Epithelial cell of prostate (primary cell): ENCODE measurements around the gene SH3PXD2A.
A peak's percentile ranks its signal among the peaks of the same experiment; 100 is the strongest.

Source experiments
- DNase-seq: peaks from one replicate; pipeline ENCODE4 v3.0.0-alpha.2; 2011; ENCODE audit warnings: low read depth, low spot score
- H3K27ac ChIP-seq: fragments of 450-650 bp; 2 replicates; pipeline ENCODE4 v1.5.1; 2017; ENCODE audit warnings: mild to moderate bottlenecking

SH3PXD2A gene, protein sequence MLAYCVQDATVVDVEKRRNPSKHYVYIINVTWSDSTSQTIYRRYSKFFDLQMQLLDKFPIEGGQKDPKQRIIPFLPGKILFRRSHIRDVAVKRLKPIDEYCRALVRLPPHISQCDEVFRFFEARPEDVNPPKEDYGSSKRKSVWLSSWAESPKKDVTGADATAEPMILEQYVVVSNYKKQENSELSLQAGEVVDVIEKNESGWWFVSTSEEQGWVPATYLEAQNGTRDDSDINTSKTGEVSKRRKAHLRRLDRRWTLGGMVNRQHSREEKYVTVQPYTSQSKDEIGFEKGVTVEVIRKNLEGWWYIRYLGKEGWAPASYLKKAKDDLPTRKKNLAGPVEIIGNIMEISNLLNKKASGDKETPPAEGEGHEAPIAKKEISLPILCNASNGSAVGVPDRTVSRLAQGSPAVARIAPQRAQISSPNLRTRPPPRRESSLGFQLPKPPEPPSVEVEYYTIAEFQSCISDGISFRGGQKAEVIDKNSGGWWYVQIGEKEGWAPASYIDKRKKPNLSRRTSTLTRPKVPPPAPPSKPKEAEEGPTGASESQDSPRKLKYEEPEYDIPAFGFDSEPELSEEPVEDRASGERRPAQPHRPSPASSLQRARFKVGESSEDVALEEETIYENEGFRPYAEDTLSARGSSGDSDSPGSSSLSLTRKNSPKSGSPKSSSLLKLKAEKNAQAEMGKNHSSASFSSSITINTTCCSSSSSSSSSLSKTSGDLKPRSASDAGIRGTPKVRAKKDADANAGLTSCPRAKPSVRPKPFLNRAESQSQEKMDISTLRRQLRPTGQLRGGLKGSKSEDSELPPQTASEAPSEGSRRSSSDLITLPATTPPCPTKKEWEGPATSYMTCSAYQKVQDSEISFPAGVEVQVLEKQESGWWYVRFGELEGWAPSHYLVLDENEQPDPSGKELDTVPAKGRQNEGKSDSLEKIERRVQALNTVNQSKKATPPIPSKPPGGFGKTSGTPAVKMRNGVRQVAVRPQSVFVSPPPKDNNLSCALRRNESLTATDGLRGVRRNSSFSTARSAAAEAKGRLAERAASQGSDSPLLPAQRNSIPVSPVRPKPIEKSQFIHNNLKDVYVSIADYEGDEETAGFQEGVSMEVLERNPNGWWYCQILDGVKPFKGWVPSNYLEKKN

DNA sequence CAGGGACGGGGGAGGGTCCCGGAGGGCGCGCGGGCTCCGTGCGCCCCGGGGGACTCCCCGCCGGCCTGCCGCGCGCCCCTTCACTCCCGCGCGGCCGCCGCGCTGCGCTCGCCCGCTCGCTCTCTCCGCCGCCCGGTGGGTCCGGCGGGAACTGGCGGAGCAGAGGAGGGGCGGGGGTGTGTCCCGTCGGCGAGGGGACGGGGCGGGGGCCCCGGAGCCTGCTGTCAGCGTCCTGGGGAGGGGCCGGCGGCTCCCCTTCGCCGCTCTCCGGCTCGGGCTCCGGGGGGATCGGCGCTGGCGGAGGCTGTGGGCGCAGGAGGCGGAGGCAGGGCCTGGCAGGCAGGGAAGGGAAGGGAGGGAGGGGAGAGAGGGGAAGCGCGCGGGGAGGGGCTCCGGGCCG lies at the start of gene SH3PXD2A:
Gene SH3PXD2A (minus strand): TSS at position 153 of the 400 bp plus-strand sequence. CDS start 310 bp downstream, outside the sequence.
- DNase-seq = no peak
- peak within 1 kb of the TSS; percentile 94 for H3K27ac ChIP-seq

DNA sequence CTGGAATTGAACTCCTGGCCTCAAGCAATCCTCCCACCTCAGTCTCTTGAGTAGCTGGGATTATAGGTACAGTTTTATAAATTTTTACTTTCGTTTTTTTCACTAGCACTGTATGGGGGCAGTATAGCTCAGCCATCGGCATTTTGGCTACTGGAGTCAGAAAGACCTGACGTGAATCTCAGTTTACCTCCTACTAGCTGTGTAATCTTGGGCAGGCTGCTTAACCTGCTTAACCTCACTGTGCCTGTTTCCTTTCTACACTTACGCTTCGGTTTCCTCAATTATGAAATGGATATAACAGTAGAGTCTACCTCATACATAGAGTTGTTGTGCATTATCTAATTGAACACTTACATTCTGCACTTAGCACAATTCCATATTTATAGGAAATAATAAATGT lies 45.9 kb upstream of the SH3PXD2A start:
- no peak for DNase-seq
- peak overlapping the region; percentile 67 for H3K27ac ChIP-seq

DNA sequence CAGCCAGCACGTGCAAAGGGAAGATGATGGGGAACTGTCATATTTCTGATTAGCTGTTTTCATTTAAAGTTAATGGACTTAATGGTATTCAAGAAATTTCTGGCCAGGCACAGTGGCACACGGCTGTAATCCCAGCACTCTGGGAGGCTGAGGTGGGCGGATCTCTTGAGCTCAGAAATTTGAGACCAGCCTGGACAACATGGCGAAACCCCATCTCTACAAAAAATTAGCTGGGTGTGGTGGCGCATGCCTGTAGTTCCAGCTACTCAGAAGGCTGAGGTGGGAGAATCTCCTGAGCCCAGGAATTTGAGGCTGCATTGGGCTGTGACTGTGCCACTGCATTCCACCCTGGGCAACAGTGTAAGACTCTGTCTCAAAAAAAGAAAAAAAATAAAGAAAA lies 43.9 kb upstream of the SH3PXD2A start:
- no peak for DNase-seq
- H3K27ac ChIP-seq = peak overlapping the region; percentile 67

DNA sequence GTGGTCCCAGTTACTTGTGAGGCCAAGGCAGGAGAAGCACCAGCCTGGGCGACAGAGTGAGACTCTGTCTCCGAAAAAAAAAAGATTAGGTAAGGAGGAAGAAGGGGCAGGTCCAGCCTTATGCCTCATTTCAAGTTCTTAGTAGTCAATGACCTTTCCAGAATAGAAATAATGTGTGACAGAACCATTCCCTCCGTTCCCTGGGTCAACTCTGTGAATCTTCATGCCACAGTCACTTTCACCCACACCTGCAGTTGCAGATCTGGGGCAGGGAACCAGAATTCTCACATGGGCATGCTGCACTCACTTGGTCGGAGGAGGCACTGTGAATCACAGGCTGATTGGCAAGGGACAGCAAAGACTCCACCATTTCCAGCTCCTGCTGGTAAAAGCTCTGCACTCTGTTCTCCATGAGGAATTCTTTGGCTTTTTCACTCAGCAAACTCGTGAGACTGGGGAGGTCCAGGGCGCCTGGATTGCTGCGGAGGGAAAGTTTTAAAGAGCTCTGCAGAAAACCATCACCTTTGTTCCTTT lies 41.9 kb upstream of the SH3PXD2A start:
- peak overlapping the region; percentile 92 for H3K27ac ChIP-seq
- no peak for DNase-seq

DNA sequence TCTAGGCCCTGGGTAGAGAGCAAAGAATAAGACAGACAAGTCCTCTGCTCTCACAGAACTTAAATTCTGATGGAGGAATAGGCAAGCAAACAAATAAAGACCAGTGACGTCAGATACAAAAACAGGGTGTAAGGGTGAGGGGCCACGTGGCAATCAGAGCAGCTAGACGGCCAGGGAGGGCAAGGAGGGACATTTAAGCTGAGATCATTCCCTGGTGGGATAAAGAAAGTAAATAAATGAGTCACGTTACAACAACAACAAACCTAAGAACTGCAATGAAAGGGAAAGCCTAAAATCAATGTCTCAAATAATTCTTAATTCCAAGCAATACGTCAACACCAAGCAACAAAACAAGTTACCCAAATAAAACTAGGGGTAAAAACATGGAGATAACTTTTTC lies 40.8 kb upstream of the SH3PXD2A start:
- H3K27ac ChIP-seq = peak overlapping the region; percentile 92
- DNase-seq = no peak

DNA sequence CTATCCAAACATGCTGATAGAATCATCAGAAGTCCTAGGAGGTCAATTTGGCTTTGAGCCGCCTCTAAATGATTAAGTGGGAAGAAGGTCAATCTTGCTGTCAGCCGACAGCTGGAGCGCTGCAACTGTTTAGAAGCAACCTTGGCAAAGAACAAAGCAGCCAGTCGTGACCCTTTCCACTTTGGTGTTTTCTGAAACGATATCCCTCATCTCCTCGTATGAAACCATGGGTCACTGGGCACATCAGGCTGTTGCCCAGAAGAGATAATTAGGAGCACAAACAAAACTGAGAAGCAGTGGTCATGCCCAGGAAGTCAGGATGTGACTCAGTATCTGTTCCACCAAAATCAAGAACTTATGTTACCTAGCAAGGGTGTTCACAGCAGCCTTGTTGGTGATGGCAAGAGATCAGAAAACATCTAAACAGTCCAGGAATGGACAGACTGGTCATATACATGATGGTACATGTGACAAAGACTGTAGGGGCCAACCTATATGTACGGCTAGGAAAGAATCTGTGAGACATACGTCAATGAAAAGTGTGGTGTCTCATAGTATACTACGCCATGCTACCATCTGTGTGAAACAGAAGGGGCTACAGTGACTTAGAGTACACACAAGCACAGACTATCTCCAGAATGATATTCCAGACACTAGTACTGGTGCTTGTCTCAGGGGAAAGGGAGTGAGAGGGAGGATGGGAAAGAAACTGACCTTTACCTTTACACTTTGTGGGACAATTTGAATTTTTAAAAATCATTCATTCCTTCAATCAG lies 40.2 kb upstream of the SH3PXD2A start:
- DNase-seq = no peak
- peak overlapping the region; percentile 92 for H3K27ac ChIP-seq

DNA sequence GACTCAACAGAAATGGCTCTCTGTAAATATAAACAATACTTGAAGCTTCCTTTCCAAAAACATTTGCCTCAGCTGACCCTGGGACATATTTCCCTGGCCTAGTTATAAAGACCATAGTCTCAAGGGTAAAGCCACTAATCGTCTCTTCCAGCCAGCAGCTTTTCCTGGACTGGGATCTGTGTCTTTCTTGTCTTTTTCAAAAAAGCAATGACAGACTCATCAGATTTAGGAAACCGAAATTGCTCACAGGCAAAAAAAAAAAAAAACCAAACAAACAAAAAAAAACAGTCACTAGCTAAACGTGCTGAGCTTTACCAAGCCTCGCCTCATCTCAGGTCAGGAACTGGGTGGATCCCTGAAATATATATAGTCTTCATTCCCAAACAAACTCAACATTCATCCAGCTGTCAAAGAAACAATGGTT lies 39.1 kb upstream of the SH3PXD2A start:
- no peak for DNase-seq
- peak overlapping the region; percentile 92 for H3K27ac ChIP-seq

DNA sequence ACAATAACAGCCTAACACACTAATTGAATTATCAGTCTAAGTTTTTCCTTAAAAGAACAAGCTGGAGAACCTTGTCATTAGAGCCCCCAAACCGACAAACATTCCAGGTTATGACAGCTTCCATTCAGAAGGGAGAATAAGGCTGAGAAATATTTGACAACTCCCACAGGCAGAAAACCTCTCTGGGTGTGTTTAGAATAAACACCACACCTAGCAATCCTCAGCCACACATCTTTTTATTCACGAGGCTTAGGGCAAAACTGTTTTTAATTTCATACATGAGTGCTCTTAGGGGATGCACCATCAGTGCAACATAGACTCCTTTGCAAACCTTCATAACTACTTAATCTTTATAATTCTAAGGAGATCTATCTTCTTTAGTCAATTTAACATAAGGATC lies 38.4 kb upstream of the SH3PXD2A start:
- DNase-seq = no peak
- peak overlapping the region; percentile 92 for H3K27ac ChIP-seq

DNA sequence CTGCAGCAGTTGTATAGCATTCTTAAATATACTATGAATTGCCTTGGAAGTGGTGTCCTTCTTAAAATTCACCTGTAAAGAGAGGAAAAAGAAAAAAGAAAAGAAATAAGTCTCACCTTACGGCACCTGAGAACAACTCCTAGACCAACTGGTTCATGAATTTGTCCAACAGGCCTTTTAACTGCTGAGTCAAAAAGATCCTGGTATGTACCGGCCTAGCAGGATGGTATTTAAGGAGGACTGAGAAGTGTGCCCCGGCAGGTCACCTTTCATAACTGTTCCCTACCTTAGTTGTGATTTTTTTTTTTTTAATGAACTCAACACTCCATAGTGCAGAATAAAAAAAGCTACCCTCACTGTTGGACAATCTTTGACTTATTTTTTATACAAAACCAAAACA lies 36.8 kb upstream of the SH3PXD2A start:
- H3K27ac ChIP-seq = peak overlapping the region; percentile 92
- no peak for DNase-seq

DNA sequence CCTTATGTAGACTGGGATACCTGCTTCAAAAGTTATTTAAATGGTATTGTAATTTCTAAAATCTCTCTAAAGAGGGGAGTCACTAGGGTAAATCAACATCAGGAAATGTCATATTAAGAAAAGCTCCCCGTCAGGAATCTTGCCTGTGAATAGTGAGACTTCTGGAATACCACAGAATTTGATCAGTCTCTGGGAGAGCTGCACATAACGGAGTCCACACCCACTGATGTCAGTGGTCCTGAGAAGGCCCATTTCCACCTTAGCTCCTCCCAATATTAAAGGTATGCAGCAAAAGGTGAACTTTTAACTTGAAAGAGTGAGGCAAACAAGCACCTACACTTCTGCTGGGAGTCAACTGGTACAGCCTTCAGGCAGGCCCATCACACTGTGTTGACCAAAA lies 35.3 kb upstream of the SH3PXD2A start:
- no peak for DNase-seq
- peak overlapping the region; percentile 92 for H3K27ac ChIP-seq

DNA sequence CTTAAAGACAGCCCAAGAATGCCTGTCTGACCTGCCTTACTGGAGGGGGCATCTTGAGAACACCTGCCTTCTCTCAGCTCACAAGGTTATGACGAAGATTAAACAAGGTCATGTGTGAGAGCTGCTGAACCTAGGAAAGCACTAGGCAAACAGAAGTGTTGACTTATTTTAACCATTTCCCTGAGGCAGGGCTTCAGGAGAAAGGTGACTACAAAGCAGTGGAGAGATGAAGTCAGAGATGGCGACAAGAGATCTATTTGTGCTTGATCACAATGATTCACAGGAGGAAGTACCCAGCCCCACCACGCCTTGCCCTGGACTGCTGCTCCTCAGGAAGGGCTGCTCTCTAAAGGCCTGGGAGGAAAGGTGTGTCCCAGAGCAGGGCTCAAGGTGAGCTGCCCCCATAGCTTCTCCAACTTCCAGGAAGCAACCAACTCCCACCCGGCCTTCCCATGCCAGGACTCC lies 34.9 kb upstream of the SH3PXD2A start:
- peak overlapping the region; percentile 92 for H3K27ac ChIP-seq
- DNase-seq = peak; percentile 95

DNA sequence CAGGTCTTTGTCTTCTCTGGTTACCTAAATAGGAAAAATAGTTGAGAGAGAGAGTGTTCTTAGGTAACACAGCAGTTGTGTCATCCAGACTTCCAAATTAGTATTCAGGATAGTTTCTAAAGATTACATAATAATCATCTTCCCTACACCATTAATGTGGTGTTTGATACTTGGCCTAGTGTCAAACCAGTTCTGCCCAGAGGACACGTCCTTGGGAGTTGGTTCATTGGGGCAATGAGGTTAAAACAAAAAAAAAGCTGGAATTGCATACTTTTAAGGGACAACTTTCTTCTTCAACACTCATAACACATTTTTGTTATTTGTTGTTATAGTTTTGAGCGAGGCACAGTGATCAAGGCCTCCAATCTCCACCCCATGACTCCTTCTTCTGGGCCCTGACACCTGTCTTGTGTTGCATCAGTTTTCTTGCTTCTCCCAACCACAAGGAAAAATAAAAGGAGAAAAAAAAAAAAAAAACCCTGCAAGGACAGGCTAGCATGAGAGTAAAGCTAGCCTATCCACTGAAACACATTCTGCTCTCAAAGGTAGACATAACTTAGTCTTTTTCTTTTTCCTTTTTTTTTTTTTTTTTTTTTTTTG lies 33.8 kb upstream of the SH3PXD2A start:
- no peak for DNase-seq
- H3K27ac ChIP-seq = peak overlapping the region; percentile 92

DNA sequence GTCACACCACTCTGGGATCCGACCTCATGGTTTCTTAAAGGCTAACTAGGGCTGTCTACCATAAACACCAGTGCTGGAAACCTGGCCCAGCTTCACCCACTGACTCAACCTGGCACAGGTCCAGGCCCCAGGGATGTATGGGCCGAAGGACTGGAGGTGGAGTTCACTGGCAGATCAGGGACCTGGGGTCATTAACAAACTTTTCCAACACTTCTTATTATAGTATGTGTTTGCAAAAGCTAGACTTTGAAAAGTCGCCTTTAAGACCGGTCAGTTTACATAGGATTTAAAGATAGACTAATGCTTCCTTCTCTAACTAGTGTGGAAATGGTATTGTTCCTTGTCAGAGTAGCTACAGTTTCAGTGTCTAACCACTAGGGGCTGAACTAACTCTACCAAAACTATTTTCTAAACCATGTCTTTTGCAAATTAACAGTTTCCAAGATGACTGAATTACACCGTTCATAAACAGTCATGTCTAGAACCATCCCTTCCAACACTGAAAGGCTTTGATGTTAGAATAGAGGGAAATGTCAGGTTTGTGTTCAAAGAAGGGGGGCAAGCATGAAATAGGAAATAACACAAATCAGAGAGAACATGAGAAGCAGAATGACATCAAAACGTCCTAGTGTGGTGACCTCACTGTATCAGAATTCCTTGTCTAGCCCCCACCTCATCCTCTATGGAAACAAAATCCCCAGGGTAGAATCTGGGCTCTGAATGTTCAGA lies 32.9 kb upstream of the SH3PXD2A start:
- no peak for DNase-seq
- peak overlapping the region; percentile 92 for H3K27ac ChIP-seq

DNA sequence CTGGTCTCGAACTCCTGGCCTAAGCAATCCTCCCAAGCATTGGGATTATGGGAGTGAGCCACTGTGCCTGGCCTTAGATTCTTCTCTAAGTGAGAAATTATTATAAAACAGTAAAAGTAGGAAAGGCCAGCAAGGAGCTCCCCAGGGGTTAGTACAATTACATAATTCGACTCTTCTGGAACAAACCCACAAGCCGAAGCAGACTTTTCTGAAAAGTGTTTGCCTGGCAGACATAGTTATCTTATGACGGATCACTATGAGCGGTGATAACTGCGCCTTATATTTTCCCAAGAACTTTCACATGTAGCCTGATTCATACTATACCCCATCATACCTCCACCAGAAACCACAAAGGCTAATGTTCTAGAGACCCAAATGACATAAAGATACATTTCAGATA lies 30.2 kb upstream of the SH3PXD2A start:
- no peak overlapping the region for H3K27ac ChIP-seq
- no peak for DNase-seq

DNA sequence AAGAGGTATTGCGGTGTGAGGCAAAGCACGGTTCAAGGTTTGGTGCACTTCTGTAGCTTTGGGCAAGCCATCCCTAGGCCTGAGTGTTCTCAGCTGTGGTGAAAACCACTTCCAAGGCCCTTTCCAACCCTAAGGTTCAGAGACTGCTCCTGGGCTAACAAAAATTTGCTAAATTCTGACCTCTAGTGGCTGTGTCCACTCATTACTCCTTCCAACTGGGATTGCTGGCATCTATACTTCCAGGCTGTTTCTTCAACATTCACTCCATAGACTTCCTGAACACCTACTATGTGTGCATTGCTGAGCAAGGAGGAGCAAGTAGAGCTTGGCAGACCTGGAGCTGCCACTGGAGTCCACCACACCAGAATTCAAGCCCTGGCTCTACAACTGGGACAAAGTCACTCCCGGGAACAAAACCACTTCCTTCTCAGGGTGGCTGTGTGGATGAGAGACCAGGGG lies 29.3 kb upstream of the SH3PXD2A start:
- DNase-seq = no peak
- H3K27ac ChIP-seq = peak overlapping the region; percentile 97

DNA sequence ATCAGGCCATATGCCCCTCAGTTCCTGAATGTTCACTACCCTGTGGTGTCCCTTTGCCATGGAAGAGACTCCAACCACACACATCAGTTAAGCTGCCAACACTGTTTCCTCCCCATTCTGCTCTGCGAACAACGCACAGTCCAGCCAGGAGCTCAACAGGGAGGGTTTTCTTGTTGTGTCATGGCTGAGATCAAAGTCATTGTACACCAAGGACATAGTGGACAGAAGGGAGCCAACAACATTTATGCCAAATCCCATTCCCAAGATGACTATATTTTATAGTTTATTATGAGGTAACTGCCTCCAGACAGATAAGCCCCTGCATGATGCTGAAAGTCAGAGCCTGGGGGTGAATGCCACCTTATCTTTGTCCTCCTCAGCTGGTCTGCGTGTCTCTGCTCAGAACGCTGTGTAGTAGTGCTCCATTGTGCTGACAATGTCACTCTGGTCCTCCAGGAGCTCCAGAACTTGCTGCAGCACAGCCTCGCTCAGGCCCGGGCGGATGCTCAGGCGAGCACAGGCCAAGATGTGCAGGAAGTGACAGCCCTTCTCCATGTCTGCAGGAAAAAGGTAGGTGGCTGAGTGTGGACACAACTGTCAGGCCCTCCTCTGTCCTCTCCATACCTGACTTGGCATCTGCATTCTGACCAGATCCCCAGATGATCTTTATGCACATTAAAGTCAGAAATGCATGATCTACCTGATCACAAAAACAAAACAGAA lies 27.1 kb upstream of the SH3PXD2A start:
- peak overlapping the region; percentile 97 for H3K27ac ChIP-seq
- DNase-seq = no peak

DNA sequence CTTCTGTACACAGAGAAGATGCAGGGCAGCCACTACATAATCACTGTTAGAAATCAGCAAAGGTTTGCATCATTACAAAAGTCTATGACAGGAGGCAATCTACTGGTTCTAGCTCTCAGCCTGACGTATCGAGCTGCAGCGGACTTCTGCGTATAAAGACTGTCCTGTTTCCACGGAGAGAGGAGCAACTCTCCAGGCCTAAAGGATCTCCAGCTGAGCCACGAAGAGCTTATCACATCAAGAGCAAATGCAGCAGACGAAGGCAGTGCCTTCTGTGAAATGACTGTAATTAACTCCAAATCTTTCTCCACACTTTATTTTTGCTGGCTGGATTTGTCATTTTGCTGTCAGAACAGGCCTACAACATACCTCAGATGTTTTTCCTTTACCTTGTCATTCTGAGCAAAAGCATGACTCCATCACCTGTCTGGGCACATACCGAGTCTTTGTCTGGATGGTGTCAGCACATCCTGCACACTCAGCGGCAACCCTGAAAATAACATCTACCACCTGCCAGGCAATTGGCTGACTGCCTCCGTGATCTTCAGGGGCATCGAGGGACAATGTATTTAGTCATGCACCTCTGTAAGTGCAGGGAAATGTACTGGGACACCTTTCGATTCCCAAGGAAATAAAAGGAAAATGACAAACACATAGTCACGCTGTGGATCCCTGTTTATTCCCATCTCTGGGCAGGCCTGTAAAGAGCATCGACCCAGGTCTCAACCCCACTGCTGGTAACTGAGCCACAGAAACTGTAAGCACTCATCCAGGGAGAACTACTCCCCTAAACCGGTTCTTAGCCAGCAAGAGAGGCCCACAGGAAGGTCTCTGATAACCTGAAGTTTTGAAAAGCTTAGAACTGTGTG lies 26.3 kb upstream of the SH3PXD2A start:
- peak overlapping the region; percentile 97 for H3K27ac ChIP-seq
- peak; percentile 96 for DNase-seq
